Heart left ventricle (tissue), 16 donors: ENCODE results near the gene MYLK4. TPM values are rescaled to one million over a fixed set of nuclear protein-coding genes. Genes with fewer than 3 reads are reported as not detected.

Source experiments
- ATAC-seq, 4 donors: fragments of 200-7000 bp; cut with Tn5 transposase; one replicate each; pipeline ENCODE4 v1.9.1; 2020 to 2022; ENCODE audit warnings: moderate library complexity in 4 of 4, mild to moderate bottlenecking in 3 of 4, moderate number of reproducible peaks in 1 of 4
- DNase-seq, 5 donors: peaks; one replicate each; pipeline ENCODE4 v3.0.0-alpha.2; 2020
- H3K27ac ChIP-seq, 12 donors: fragments of 200-600 bp; sonication (generic) in 4 of 12; one replicate each; pipeline versions ENCODE4 v1.5.0 to v1.8.0; 2016 to 2022; ENCODE audit warnings: mild to moderate bottlenecking in 2 of 12
- H3K27me3 ChIP-seq, 9 donors: fragments of 200-600 bp; sonication (generic) in 2 of 9; one replicate each; pipeline versions ENCODE4 v1.5.1 to v1.8.0; 2016 to 2022; ENCODE audit warnings: mild to moderate bottlenecking in 3 of 9
- H3K36me3 ChIP-seq, 9 donors: fragments of 200-600 bp; sonication (generic) in 2 of 9; one replicate each; pipeline versions ENCODE4 v1.5.0 to v1.8.0; 2018 to 2022; ENCODE audit warnings: mild to moderate bottlenecking in 2 of 9
- H3K4me1 ChIP-seq, 12 donors: fragments of 200-600 bp; sonication (generic) in 4 of 12; one replicate each; pipeline versions ENCODE4 v1.5.0 to v1.8.0; 2016 to 2022; ENCODE audit warnings: mild to moderate bottlenecking in 3 of 12
- H3K4me3 ChIP-seq, 12 donors: fragments of 200-600 bp; sonication (generic) in 4 of 12; one replicate each; pipeline versions ENCODE4 v1.5.0 to v1.8.0; 2017 to 2022; ENCODE audit warnings: mild to moderate bottlenecking in 9 of 12, moderate library complexity in 4 of 12
- H3K9me3 ChIP-seq, 12 donors: fragments of 200-600 bp; sonication (generic) in 4 of 12; one replicate each; pipeline versions ENCODE4 v1.5.0 to v1.8.0; 2016 to 2022; ENCODE audit warnings: mild to moderate bottlenecking in 1 of 12
- POLR2A ChIP-seq, 2 donors: fragments of 450-650 bp; IDR thresholded peaks; one replicate each; pipeline ENCODE4 v1.6.1; 2017; ENCODE audit warnings: antibody characterized with exemption in 2 of 2, mild to moderate bottlenecking in 2 of 2, moderate library complexity in 2 of 2
- WGBS, 4 donors: extraction: QIAGEN DNeasy Blood & Tissue Kit in 2 of 4; methylation state at CpG; one replicate each; pipeline versions ENCODE4 v1.1.5 to v1.1.7; 2013 to 2018; 5-methylcytosine and 5-hydroxymethylcytosine counted together
- intact Hi-C, 10 donors: fragments of 100-400 bp; cut with DNase I; formaldehyde crosslinking; loops; one replicate each; pipeline versions ENCODE4 v1.11.1 to v1.14.2; 2022
- polyA plus RNA-seq, 2 donors: library from polyadenylated mRNA; stranded (reverse); fragments of 200-250 nt; gene quantifications; one replicate each; pipeline ENCODE4 v1.2.3, GENCODE V29; 2013
- total RNA-seq, 9 donors: library from RNA; depleted of rRNA in 2 of 9; stranded (reverse); fragments of >200 nt in 2 of 9; fragmentation: NEBNext Ultra II Directional in 3 of 9; extraction: Animal tissue kit (Norgen Biotek cat#: 25700) in 3 of 9; gene quantifications; one replicate each; pipeline versions ENCODE4 v1.1.0 to v1.2.4, GENCODE V29; 2016 to 2023
- TF ChIP-seq, protein P1 (sequence below), 12 donors: fragments of 200-600 bp; sonication (generic) in 4 of 12; IDR thresholded peaks; one replicate each; pipeline versions ENCODE4 v1.5.0 to v1.8.0; 2018 to 2022; ENCODE audit warnings: antibody characterized with exemption in 12 of 12, mild to moderate bottlenecking in 5 of 12
- donor health status: ischemic (EF 13 %, LVEDD 7.1; RV severe dilation, severe dysfunction).
- donor health status: healthy with polysubstance abuse.
- donor health status: DM: no; HTN: yes; CAD: no.
- donor health status: DM: no; HTN: no; CAD: no.
- donor health status: ischemic (EF 25% LVEDD 6.9; RV normal size, moderate dysfunction).
- donor health status: ischemic (EF 25% LVEDD 5.7; RV mildly dilated, moderate dysfunction).
- donor health status: healthy.
- donor health status: DM: yes; HTN: yes; CAD: no.
- donor health status: ischemic (EF 35%, LVEDD 5.7; RV mildly dilated, moderate dysfunction).
- donor health status: nonischemic (EF 11% LVEDD 7.7; RV severe dilation, severe dysfunction).
- donor health status: DM: yes; HTN: yes; CAD: no.
- donor health status: PGD.
- donor health status: ischemic (EF 29% LVEDD 5.4; RV normal size, mild dysfunction).
- donor health status: nonischemic (EF 23%, LVEDD 6.1; RV moderate dilation, normal function).

MYLK4 gene
- total and polyA plus RNA-seq, 11 donors, result 0.14 to 1.6 (median 0.52) TPM

DNA sequence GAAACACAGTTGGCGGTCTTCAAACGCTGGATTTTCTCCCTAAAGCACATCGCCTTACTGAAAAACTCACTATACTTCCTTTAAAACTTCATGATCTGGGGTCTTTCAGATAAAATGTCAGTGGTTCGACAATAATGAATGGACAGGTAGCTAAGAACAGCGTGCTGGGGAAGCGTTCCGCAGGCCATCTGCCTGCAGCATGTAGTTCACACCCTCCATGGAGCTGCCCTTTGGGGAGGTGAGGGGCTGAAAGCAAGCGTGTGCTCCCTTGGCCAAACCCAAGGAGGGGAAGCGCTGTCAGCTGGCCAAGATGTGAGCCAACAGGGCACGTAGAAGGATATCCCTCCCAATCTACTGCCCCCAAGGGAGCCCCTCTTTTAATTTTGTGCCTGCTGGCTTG lies 20.8 kb downstream of the MYLK4 start:
- no peak overlapping the region for H3K27ac ChIP-seq
- intact Hi-C loops, result no loop called here
- no peaks in the 10 kb centered on the region for H3K27me3 ChIP-seq
- ATAC-seq (no peak), DNase-seq (no peak)
- no peak overlapping the region for H3K4me3 ChIP-seq
- peaks cover 0 to 47% (median 32%) of the 10 kb centered on the region in 12 donors for H3K4me1 ChIP-seq
- no peaks in the 10 kb centered on the region for H3K36me3 ChIP-seq
- TF ChIP-seq POLR2A (IDR thresholded peaks at IDR 0.05), result no peak
- TF ChIP-seq, protein P1, sequence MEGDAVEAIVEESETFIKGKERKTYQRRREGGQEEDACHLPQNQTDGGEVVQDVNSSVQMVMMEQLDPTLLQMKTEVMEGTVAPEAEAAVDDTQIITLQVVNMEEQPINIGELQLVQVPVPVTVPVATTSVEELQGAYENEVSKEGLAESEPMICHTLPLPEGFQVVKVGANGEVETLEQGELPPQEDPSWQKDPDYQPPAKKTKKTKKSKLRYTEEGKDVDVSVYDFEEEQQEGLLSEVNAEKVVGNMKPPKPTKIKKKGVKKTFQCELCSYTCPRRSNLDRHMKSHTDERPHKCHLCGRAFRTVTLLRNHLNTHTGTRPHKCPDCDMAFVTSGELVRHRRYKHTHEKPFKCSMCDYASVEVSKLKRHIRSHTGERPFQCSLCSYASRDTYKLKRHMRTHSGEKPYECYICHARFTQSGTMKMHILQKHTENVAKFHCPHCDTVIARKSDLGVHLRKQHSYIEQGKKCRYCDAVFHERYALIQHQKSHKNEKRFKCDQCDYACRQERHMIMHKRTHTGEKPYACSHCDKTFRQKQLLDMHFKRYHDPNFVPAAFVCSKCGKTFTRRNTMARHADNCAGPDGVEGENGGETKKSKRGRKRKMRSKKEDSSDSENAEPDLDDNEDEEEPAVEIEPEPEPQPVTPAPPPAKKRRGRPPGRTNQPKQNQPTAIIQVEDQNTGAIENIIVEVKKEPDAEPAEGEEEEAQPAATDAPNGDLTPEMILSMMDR (IDR thresholded peaks at IDR 0.05), result no peak
- H3K9me3 ChIP-seq, result no peaks in the 10 kb centered on the region
- WGBS, 4 donors, result 90 to 94% (median 91%) methylated on average over 10 of the region's 10 CpGs

DNA sequence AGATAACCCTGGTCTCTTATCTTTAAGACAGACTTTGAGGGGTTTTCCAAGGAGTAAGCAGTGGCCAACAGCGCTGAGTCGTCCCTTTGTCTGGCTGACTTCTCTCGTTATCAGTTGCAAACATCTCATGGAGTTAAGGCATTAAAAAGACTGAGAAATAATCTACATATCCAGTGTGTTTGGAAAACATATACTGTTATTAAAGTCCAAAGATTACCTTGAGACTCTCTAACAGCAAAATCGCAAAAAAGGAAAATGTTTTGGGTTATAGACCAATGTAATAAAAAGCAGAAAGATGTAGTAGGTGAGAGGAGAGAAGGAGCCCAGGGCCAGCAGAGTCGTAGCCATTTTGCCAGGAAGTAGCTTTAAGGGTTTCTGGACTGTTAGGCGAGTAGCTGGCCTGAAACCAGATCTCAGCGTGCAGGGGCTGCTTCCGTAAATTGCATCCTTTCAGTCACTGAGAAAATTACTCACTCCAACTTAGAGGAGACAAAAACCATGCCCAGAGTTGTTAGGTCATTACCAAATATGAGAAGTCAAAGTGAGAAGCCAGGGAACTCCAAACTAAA lies 24.6 kb downstream of the MYLK4 start:
- intact Hi-C loops, result no loop called here
- TF ChIP-seq, protein P1 (IDR thresholded peaks at IDR 0.05), result no peak
- no peak for TF ChIP-seq POLR2A (IDR thresholded peaks at IDR 0.05)
- Histone ChIP-seq H3K9me3 (peaks cover 0 to 6% (median 0%) of the 10 kb centered on the region in 12 donors), H3K36me3 (no peaks in the 10 kb centered on the region), H3K4me1 (peaks cover 0 to 13% (median 5%) of the 10 kb centered on the region in 12 donors), H3K27me3 (no peaks in the 10 kb centered on the region), H3K4me3 (no peak overlapping the region), H3K27ac (peak overlapping the region in 2 of 12 donors; percentile 6 to 82)
- whole genome bisulfite sequencing, 4 donors, result 33 to 45% (median 38%) methylated on average over 8 of the region's 8 CpGs
- DNase-seq (no peak), ATAC-seq (peak in 3 of 4 donors; percentile 41 to 52 (median 43))

DNA sequence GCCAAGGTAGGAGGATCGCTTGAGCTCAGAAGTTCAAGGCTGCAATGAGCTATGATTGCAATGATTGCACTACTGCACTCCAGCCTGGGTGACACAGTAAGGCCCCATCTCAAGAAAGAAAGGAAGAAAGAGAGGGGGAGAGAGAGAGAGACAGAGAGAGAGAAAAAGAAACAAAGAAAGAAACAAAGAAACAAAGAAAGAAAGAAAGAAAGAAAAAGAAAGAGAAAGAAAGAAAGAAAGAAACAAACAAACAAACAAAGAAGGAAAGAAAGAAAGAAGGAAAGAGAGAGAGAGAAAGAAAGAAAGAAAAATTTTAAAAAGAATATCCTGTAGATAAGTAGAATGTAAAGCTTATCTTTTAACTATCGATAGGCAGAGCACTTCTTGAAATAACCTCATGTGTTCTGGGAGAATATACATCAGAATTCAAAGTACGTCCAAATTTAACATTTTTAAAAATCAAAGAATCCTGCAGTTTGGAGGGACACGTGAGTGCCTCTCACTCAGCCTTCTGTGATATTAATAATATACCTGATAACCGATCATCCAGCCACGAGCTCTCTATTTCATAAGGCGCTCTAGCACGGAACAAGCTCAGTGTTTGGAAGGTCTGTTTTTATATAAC lies 25.2 kb downstream of the MYLK4 start:
- Histone ChIP-seq H3K9me3 (peaks cover 0 to 6% (median 0%) of the 10 kb centered on the region in 12 donors), H3K4me1 (peaks cover 0 to 13% (median 4%) of the 10 kb centered on the region in 12 donors), H3K4me3 (no peak overlapping the region), H3K27ac (peak overlapping the region in 2 of 12 donors; percentile 6 to 82), H3K36me3 (no peaks in the 10 kb centered on the region), H3K27me3 (no peaks in the 10 kb centered on the region)
- 66 to 73% (median 70%) methylated on average over 8 of the region's 8 CpGs for WGBS, 4 donors
- no peak for ATAC-seq
- no peak for DNase-seq
- intact Hi-C loops, result no loop called here
- TF ChIP-seq POLR2A (IDR thresholded peaks at IDR 0.05), result no peak
- TF ChIP-seq, protein P1 (IDR thresholded peaks at IDR 0.05), result no peak

DNA sequence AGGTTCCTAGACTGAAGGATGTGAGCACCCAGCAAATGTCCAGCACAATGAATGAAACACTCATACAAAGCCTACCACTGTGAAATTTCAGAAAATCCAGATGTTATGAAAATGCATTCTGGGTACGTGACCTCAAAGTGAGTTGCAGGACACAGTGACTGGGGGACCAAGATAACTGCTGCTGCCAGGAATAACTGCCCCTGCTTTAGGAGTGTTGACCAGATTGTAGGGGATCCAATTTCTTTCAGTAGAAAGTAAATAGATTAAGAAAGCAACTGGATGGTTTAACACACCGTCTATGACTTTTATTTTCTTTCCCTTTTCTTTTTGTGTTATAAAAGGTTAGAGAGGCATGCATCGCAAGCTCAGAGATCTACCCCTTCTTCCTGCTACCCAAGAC lies 29.5 kb downstream of the MYLK4 start:
- TF ChIP-seq, protein P1 (IDR thresholded peaks at IDR 0.05), result no peak
- TF ChIP-seq POLR2A (IDR thresholded peaks at IDR 0.05), result no peak
- Histone ChIP-seq H3K36me3 (no peaks in the 10 kb centered on the region), H3K9me3 (peaks cover 0 to 6% (median 0%) of the 10 kb centered on the region in 12 donors), H3K27ac (no peak overlapping the region), H3K4me1 (peaks cover 0 to 17% (median 0%) of the 10 kb centered on the region in 12 donors), H3K4me3 (no peak overlapping the region), H3K27me3 (no peaks in the 10 kb centered on the region)
- DNase-seq, result no peak
- WGBS, 4 donors, result 84 to 86% (median 86%) methylated on average over 3 of the region's 3 CpGs
- ATAC-seq, result no peak
- intact Hi-C loops, result no loop called here
